ENCODE measurements around the gene ACSM2B. TPM values are rescaled to one million over a fixed set of nuclear protein-coding genes. Genes with fewer than 3 reads are reported as not detected.
"Not testable (repeated sequence)": the region's sequence is repeated elsewhere in the genome, so short reads cannot be mapped to it uniquely, and the experiment has no call there.

Gene ACSM2B
- polyA plus RNA-seq, 1 donor from 2014 or later, result not detected

DNA sequence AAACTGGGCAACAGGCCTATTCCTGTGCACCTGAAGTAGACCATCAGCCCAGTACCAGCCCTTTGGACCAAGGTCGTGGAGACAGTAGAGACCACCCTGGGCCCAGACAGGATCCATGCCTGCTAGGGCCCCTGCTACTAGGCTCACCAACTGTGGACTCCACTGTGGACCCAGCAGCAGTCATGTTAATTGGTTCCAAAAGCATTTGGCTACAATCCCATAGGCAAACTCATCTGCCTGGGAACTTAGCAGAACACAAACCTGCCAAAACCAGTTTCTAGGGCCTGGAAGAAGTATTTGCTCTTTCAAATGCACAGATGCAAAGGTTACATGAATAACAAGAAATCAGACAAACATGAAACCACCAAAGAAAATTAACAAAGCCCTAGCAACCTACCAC lies 71.7 kb downstream of the ACSM2B start:
- Histone ChIP-seq H4K20me1 (ENCODE audit: insufficient read depth) (no peaks in the 10 kb centered on the region), H3K4me2 (ENCODE audit: low read length) (no peak overlapping the region), H3K36me3 (ENCODE audit: insufficient read depth, low read length) (no peaks in the 10 kb centered on the region), H3K9ac (ENCODE audit: low read length) (no peak overlapping the region), H3K9me3 (ENCODE audit: low read length) (peaks cover 6% of the 10 kb centered on the region), H3K27ac (ENCODE audit: low read length) (no peak overlapping the region), H3K9me2 (ENCODE audit: insufficient read depth, low read length) (no peaks in the 10 kb centered on the region), H3K27me3 (ENCODE audit: insufficient read depth, low read depth, low read length) (no peaks in the 10 kb centered on the region), H2AFZ (ENCODE audit: low read depth, low read length) (no peak overlapping the region), H3K4me3 (ENCODE audit: low read length) (no peak overlapping the region), H3F3A (ENCODE audit: insufficient read depth, low read length, poor library complexity, severe bottlenecking) (no peaks in the 10 kb centered on the region), H3K79me2 (replicated peaks; ENCODE audit: insufficient read depth, low read length) (no peaks in the 10 kb centered on the region)
- TF ChIP-seq SMC3 (conservative IDR thresholded peaks at IDR 0.05; ENCODE audit: poor library complexity), result no peak
- TF ChIP-seq EZH2 (IDR thresholded peaks at IDR 0.05; ENCODE audit: borderline replicate concordance, insufficient read depth, low read length, poor library complexity, severe bottlenecking), result no peak
- TF ChIP-seq, protein P1, sequence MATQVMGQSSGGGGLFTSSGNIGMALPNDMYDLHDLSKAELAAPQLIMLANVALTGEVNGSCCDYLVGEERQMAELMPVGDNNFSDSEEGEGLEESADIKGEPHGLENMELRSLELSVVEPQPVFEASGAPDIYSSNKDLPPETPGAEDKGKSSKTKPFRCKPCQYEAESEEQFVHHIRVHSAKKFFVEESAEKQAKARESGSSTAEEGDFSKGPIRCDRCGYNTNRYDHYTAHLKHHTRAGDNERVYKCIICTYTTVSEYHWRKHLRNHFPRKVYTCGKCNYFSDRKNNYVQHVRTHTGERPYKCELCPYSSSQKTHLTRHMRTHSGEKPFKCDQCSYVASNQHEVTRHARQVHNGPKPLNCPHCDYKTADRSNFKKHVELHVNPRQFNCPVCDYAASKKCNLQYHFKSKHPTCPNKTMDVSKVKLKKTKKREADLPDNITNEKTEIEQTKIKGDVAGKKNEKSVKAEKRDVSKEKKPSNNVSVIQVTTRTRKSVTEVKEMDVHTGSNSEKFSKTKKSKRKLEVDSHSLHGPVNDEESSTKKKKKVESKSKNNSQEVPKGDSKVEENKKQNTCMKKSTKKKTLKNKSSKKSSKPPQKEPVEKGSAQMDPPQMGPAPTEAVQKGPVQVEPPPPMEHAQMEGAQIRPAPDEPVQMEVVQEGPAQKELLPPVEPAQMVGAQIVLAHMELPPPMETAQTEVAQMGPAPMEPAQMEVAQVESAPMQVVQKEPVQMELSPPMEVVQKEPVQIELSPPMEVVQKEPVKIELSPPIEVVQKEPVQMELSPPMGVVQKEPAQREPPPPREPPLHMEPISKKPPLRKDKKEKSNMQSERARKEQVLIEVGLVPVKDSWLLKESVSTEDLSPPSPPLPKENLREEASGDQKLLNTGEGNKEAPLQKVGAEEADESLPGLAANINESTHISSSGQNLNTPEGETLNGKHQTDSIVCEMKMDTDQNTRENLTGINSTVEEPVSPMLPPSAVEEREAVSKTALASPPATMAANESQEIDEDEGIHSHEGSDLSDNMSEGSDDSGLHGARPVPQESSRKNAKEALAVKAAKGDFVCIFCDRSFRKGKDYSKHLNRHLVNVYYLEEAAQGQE (IDR thresholded peaks at IDR 0.05; ENCODE audit: borderline replicate concordance), result no peak
- no peak for TF ChIP-seq EP300 (conservative IDR thresholded peaks at IDR 0.05; ENCODE audit: poor library complexity, severe bottlenecking)
- TF ChIP-seq MXI1 (conservative IDR thresholded peaks at IDR 0.05; ENCODE audit: poor library complexity, severe bottlenecking), result no peak
- TF ChIP-seq POLR2AphosphoS5 (IDR thresholded peaks at IDR 0.05), result no peak
- TF ChIP-seq, protein P2, sequence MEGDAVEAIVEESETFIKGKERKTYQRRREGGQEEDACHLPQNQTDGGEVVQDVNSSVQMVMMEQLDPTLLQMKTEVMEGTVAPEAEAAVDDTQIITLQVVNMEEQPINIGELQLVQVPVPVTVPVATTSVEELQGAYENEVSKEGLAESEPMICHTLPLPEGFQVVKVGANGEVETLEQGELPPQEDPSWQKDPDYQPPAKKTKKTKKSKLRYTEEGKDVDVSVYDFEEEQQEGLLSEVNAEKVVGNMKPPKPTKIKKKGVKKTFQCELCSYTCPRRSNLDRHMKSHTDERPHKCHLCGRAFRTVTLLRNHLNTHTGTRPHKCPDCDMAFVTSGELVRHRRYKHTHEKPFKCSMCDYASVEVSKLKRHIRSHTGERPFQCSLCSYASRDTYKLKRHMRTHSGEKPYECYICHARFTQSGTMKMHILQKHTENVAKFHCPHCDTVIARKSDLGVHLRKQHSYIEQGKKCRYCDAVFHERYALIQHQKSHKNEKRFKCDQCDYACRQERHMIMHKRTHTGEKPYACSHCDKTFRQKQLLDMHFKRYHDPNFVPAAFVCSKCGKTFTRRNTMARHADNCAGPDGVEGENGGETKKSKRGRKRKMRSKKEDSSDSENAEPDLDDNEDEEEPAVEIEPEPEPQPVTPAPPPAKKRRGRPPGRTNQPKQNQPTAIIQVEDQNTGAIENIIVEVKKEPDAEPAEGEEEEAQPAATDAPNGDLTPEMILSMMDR (IDR thresholded peaks at IDR 0.05; ENCODE audit: poor library complexity, severe bottlenecking), result no peak
- TF ChIP-seq RAD21 (conservative IDR thresholded peaks at IDR 0.05), result no peak
- TF ChIP-seq TAF1 (IDR thresholded peaks at IDR 0.05; ENCODE audit: low read depth), result no peak

DNA sequence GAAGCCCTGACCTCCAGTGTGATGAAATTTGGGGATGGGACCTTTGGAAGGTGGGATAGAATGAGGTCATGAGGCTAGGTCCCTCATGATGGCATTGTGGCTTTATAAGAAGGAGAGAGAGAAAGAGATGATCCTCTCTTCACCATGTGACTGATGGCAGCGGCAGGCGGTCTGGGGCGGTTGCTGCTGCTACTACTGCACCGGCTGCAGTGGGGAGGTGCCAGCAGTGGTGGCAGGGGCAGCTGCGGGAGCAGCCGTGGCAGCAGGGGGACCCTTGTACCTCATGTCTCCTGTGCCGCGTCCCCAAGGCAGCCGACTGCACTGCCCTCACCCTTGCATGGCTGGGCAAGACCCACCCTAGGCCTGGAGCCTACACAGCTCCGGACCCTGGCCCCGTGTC lies 84.7 kb downstream of the ACSM2B start:
- not testable (repeated sequence) for H3F3A ChIP-seq (ENCODE audit: insufficient read depth, low read length, poor library complexity, severe bottlenecking); H3K4me3 ChIP-seq (ENCODE audit: low read length); H3K9me2 ChIP-seq (ENCODE audit: insufficient read depth, low read length); H3K4me2 ChIP-seq (ENCODE audit: low read length); H3K36me3 ChIP-seq (ENCODE audit: insufficient read depth, low read length); H3K79me2 ChIP-seq (replicated peaks; ENCODE audit: insufficient read depth, low read length); H3K9ac ChIP-seq (ENCODE audit: low read length); H3K9me3 ChIP-seq (ENCODE audit: low read length); H2AFZ ChIP-seq (ENCODE audit: low read depth, low read length); H4K20me1 ChIP-seq (ENCODE audit: insufficient read depth); H3K27ac ChIP-seq (ENCODE audit: low read length); H3K27me3 ChIP-seq (ENCODE audit: insufficient read depth, low read depth, low read length)

DNA sequence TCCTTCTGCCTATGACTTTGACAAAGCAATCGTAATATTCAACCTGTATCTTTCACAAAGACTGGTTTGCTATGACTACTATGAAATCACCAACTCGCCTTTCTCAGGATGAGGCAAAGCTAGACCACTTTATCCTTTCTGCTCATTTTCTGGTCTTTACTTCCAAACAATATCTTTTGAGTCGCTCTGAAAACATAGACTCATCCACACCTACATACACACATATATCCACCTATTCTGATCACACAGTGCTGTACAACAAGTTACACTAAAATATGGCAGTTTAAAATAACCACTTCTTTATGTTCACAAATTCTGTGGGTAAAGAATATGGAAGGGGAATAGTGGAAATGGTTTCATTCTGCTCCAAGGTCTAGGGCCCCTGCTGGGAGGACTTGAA lies 85.2 kb downstream of the ACSM2B start:
- H3K9me3 ChIP-seq (ENCODE audit: low read length); H3F3A ChIP-seq (ENCODE audit: insufficient read depth, low read length, poor library complexity, severe bottlenecking); H3K4me2 ChIP-seq (ENCODE audit: low read length); H4K20me1 ChIP-seq (ENCODE audit: insufficient read depth); H2AFZ ChIP-seq (ENCODE audit: low read depth, low read length); H3K9ac ChIP-seq (ENCODE audit: low read length); H3K27me3 ChIP-seq (ENCODE audit: insufficient read depth, low read depth, low read length); H3K36me3 ChIP-seq (ENCODE audit: insufficient read depth, low read length); H3K27ac ChIP-seq (ENCODE audit: low read length); H3K9me2 ChIP-seq (ENCODE audit: insufficient read depth, low read length); H3K4me3 ChIP-seq (ENCODE audit: low read length); H3K79me2 ChIP-seq (replicated peaks; ENCODE audit: insufficient read depth, low read length): not testable (repeated sequence)

Small RNAs within 50 kb of the gene (small RNA-seq; reads per million reads assigned to genes)
- gene AC141273.3, result 0 reads per million in 3 experiments

Other genes starting within 250 kb of the ACSM2B start
- not detected in 2 replicates for gene GP2, start 248.9 kb downstream of the ACSM2B start, polyA plus RNA-seq
- gene UMOD, start 223.7 kb downstream of the ACSM2B start, polyA plus RNA-seq, result not detected in 2 replicates
- gene PDILT, start 171.6 kb downstream of the ACSM2B start, polyA plus RNA-seq, result not detected in 2 replicates
- gene ACSM5, start 166.8 kb downstream of the ACSM2B start, polyA plus RNA-seq, result not detected in 2 replicates
- not detected in 2 replicates for gene ACSM2A, start 124.8 kb downstream of the ACSM2B start, polyA plus RNA-seq
- gene ACSM1, start 121.3 kb upstream of the ACSM2B start, polyA plus RNA-seq, result not detected in 2 replicates
- gene THUMPD1, start 165.5 kb upstream of the ACSM2B start, polyA plus RNA-seq, result 53.6 and 57.1 TPM in 2 replicates
- gene ACSM3, start 187.6 kb upstream of the ACSM2B start, polyA plus RNA-seq, result 0.57 TPM in 1 of 2 replicates, not detected in the other
- 17.0 and 46.9 TPM in 2 replicates for gene ERI2, start 230.1 kb upstream of the ACSM2B start, polyA plus RNA-seq
- gene REXO5, start 230.2 kb upstream of the ACSM2B start, polyA plus RNA-seq, result 8.0 and 11.2 TPM in 2 replicates